Prostate gland (tissue), 2 donors: ENCODE data around the gene RNF213. TPM values are rescaled to one million over a fixed set of nuclear protein-coding genes. Genes with fewer than 3 reads are reported as not detected.

Experiments
- DNase-seq: peaks from one replicate; pipeline ENCODE4 v3.0.0-alpha.2; 2019; ENCODE audit warnings: low spot score
- H3K27ac ChIP-seq, 2 donors: fragments of 200-600 bp; sonication (generic); 2 replicates each; pipeline ENCODE4 v1.5.1; 2017 to 2019
- H3K27me3 ChIP-seq: fragments of 200-600 bp; sonication (generic); replicated peaks from 2 replicates; pipeline ENCODE4 v1.5.1; 2019; ENCODE audit not compliant: insufficient read depth
- H3K36me3 ChIP-seq, 2 donors: fragments of 200-600 bp; sonication (generic); 1 replicate in 1 of 2; 2 replicates in 1 of 2; pipeline versions ENCODE4 v1.5.1 to v1.8.1; 2017 to 2019
- H3K4me1 ChIP-seq: fragments of 200-600 bp; sonication (generic); replicated peaks from 2 replicates; pipeline ENCODE4 v1.5.1; 2019
- H3K4me3 ChIP-seq, 2 donors: fragments of 200-600 bp; sonication (generic); 2 replicates each; pipeline ENCODE4 v1.5.1; 2017 to 2019
- H3K9me3 ChIP-seq: fragments of 200-600 bp; sonication (generic); 2 replicates; pipeline ENCODE4 v1.5.1; 2017
- CTCF ChIP-seq, 4 experiments: fragments of 200-600 bp in 2 of 4; fragments of 450-650 bp in 2 of 4; sonication (generic) in 2 of 4; IDR thresholded peaks; 1 replicate in 3 of 4; 2 replicates in 1 of 4; pipeline ENCODE4 v1.5.1; 2016 to 2019; ENCODE audit warnings: antibody characterized with exemption in 4 of 4, mild to moderate bottlenecking in 2 of 4, moderate library complexity in 2 of 4
- POLR2A ChIP-seq: fragments of 450-650 bp; IDR thresholded peaks from one replicate; pipeline ENCODE4 v1.6.1; 2016; ENCODE audit warnings: antibody characterized with exemption, mild to moderate bottlenecking
- POLR2AphosphoS5 ChIP-seq: sonication (generic); formaldehyde crosslinking; IDR thresholded peaks from one replicate; pipeline ENCODE4 v1.6.1; 2017; ENCODE audit warnings: antibody characterized with exemption
- WGBS: methylation state at CpG from one replicate; pipeline ENCODE4 v1.1.5; 2018; 5-methylcytosine and 5-hydroxymethylcytosine counted together
- intact Hi-C: fragments of 100-400 bp; cut with DNase I; formaldehyde crosslinking; loops from one replicate; pipeline ENCODE4 v1.14.2; 2022
- total RNA-seq, 2 donors: library from RNA; depleted of rRNA; stranded (reverse); fragments of >200 nt; gene quantifications; one replicate each; pipeline ENCODE4 v1.1.0, GENCODE V29; 2016

The RNF213 gene
- total RNA-seq, 2 donors from 2014 or later = 57.7 to 112 TPM

- peaks cover 4 to 16% of the 10 kb centered on the region in 2 donors for H3K36me3 ChIP-seq
- H3K4me3 ChIP-seq = no peak overlapping the region
- H3K9me3 ChIP-seq = no peaks in the 10 kb centered on the region
- TF ChIP-seq CTCF (IDR thresholded peaks at IDR 0.05) (no peak), POLR2A (no peak), POLR2AphosphoS5 (no peak)
- no peak for DNase-seq
- H3K27ac ChIP-seq = no peak overlapping the region
- H3K4me1 ChIP-seq = no peaks in the 10 kb centered on the region
- WGBS = 80% methylated on average over 26 of the region's 26 CpGs
- H3K27me3 ChIP-seq = no peaks in the 10 kb centered on the region
- intact Hi-C loops = no loop called here
These were observed 56.5 kb downstream of the RNF213 start for GRCh38 chr17:80316927-80317705.

GRCh38 chr17:80317706-80317980 is 57.0 kb downstream of the RNF213 start:
- Histone ChIP-seq H3K36me3 (peaks cover 4 to 16% of the 10 kb centered on the region in 2 donors), H3K27me3 (no peaks in the 10 kb centered on the region), H3K9me3 (no peaks in the 10 kb centered on the region), H3K4me1 (no peaks in the 10 kb centered on the region), H3K4me3 (no peak overlapping the region), H3K27ac (no peak overlapping the region)
- no peak for TF ChIP-seq POLR2AphosphoS5
- no peak for TF ChIP-seq POLR2A
- no peak for TF ChIP-seq CTCF (IDR thresholded peaks at IDR 0.05)
- WGBS = 75% methylated on average over 5 of the region's 5 CpGs
- DNase-seq = no peak
- intact Hi-C loops = no loop called here

- intact Hi-C loops = no loop called here
- Histone ChIP-seq H3K4me1 (no peaks in the 10 kb centered on the region), H3K9me3 (no peaks in the 10 kb centered on the region), H3K4me3 (no peak overlapping the region), H3K27ac (no peak overlapping the region), H3K27me3 (no peaks in the 10 kb centered on the region), H3K36me3 (peaks cover 0 to 13% of the 10 kb centered on the region in 2 donors)
- TF ChIP-seq POLR2AphosphoS5 (no peak), POLR2A (no peak), CTCF (IDR thresholded peaks at IDR 0.05) (no peak)
- no peak for DNase-seq
- WGBS = 92% methylated on average over 6 of the region's 6 CpGs
These were observed 57.5 kb downstream of the RNF213 start for GRCh38 chr17:80318166-80318565.

GRCh38 chr17:80319262-80319998 is 58.8 kb downstream of the RNF213 start:
- Histone ChIP-seq H3K4me1 (no peaks in the 10 kb centered on the region), H3K4me3 (no peak overlapping the region), H3K36me3 (peaks cover 0 to 11% of the 10 kb centered on the region in 2 donors), H3K27ac (no peak overlapping the region), H3K27me3 (no peaks in the 10 kb centered on the region), H3K9me3 (no peaks in the 10 kb centered on the region)
- TF ChIP-seq CTCF (IDR thresholded peaks at IDR 0.05) = no peak
- no peak for TF ChIP-seq POLR2A
- TF ChIP-seq POLR2AphosphoS5 = no peak
- intact Hi-C loops = no loop called here
- DNase-seq = no peak
- WGBS = 90% methylated on average over 22 of the region's 22 CpGs

GRCh38 chr17:80319999-80320344 is 59.3 kb downstream of the RNF213 start:
- 77% methylated on average over 4 of the region's 4 CpGs for WGBS
- Histone ChIP-seq H3K4me3 (no peak overlapping the region), H3K36me3 (peaks cover 0 to 11% of the 10 kb centered on the region in 2 donors), H3K9me3 (no peaks in the 10 kb centered on the region), H3K4me1 (no peaks in the 10 kb centered on the region), H3K27ac (no peak overlapping the region), H3K27me3 (no peaks in the 10 kb centered on the region)
- TF ChIP-seq POLR2A = no peak
- no peak for TF ChIP-seq POLR2AphosphoS5
- no peak for TF ChIP-seq CTCF (IDR thresholded peaks at IDR 0.05)
- intact Hi-C loops = no loop called here
- DNase-seq = no peak
